SK-N-SH (cell line): ENCODE results near the gene HRH1.

Experiments
- EP300 ChIP-seq, 2 experiments: IDR thresholded peaks; 2 replicates each; pipeline versions ENCODE4 v1.4.0 to v1.6.1; 2012; ENCODE audit warnings: borderline replicate concordance in 1 of 2, low read depth in 1 of 2, low read length in 1 of 2
- GATA2 ChIP-seq: sonication (generic); formaldehyde crosslinking; IDR thresholded peaks from 2 replicates; pipeline ENCODE4 v1.5.0; 2020; ENCODE audit warnings: mild to moderate bottlenecking, missing genetic modification reagents
- NFIC ChIP-seq: IDR thresholded peaks from 2 replicates; pipeline ENCODE4 v1.4.0; 2012; ENCODE audit warnings: borderline replicate concordance
- POLR2AphosphoS5 ChIP-seq: IDR thresholded peaks from 2 replicates; pipeline ENCODE4 v1.6.1; 2012; ENCODE audit warnings: low read depth, low read length
- RAD21 ChIP-seq: IDR thresholded peaks from 2 replicates; pipeline ENCODE4 v1.6.1; 2012; ENCODE audit warnings: mild to moderate bottlenecking, low read length
- RFX5 ChIP-seq: IDR thresholded peaks from 2 replicates; pipeline ENCODE4 v1.6.1; 2012; ENCODE audit warnings: mild to moderate bottlenecking, improper control_type of control experiment, low read length
- SIN3A ChIP-seq: IDR thresholded peaks from 2 replicates; pipeline ENCODE4 v1.6.1; 2012; ENCODE audit warnings: low read depth, mild to moderate bottlenecking, low read length, moderate library complexity, borderline replicate concordance
- SMC3 ChIP-seq: IDR thresholded peaks from 2 replicates; pipeline ENCODE4 v1.6.1; 2012; ENCODE audit warnings: low read depth, low read length, improper control_type of control experiment
- TEAD4 ChIP-seq: IDR thresholded peaks from 2 replicates; pipeline ENCODE4 v1.4.0; 2012; ENCODE audit warnings: mild to moderate bottlenecking, borderline replicate concordance; ENCODE audit not compliant: insufficient read depth
- YY1 ChIP-seq: IDR thresholded peaks from 2 replicates; pipeline ENCODE4 v1.4.0; 2012; ENCODE audit warnings: low read depth, mild to moderate bottlenecking
- TF ChIP-seq, protein P1 (sequence below): fragments of 200-600 bp; sonication (generic); IDR thresholded peaks from 2 replicates; pipeline ENCODE4 v1.6.1; 2017; ENCODE audit warnings: antibody characterized with exemption, mild to moderate bottlenecking, moderate library complexity
- TF ChIP-seq, protein P2 (sequence below): IDR thresholded peaks from 2 replicates; pipeline ENCODE4 v1.4.0; 2012; ENCODE audit warnings: low read depth, borderline replicate concordance
- TF ChIP-seq, protein P3 (sequence below): IDR thresholded peaks from 2 replicates; pipeline ENCODE4 v1.6.1; 2012; ENCODE audit warnings: mild to moderate bottlenecking, low read depth, low read length, moderate library complexity

DNA sequence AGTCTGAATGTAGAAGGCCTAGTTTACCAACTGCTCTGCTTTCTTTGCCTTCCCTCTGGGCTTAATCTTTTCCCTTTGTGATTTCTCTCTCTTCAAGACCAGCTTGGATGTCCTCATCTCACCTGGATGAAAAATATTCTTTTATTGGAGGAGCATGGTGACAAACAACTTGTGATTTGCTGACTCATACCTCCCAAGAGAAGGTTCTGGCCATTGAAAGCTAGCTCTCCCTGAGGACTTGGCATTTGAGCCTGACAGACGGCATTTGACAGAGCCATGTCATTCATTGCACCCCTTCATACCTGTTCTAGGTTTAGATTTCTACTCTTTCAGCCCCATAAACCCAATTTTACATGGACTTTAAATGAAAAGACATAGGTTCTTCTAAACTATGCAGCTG lies 151.2 kb downstream of the HRH1 start:
- TF ChIP-seq, protein P1, sequence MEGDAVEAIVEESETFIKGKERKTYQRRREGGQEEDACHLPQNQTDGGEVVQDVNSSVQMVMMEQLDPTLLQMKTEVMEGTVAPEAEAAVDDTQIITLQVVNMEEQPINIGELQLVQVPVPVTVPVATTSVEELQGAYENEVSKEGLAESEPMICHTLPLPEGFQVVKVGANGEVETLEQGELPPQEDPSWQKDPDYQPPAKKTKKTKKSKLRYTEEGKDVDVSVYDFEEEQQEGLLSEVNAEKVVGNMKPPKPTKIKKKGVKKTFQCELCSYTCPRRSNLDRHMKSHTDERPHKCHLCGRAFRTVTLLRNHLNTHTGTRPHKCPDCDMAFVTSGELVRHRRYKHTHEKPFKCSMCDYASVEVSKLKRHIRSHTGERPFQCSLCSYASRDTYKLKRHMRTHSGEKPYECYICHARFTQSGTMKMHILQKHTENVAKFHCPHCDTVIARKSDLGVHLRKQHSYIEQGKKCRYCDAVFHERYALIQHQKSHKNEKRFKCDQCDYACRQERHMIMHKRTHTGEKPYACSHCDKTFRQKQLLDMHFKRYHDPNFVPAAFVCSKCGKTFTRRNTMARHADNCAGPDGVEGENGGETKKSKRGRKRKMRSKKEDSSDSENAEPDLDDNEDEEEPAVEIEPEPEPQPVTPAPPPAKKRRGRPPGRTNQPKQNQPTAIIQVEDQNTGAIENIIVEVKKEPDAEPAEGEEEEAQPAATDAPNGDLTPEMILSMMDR = no peak
- TF ChIP-seq RAD21 = no peak
- no peak for TF ChIP-seq SIN3A
- no peak for TF ChIP-seq EP300 (IDR thresholded peaks at IDR 0.05; ENCODE audit: borderline replicate concordance in 1 of 2, low read depth in 1 of 2, low read length in 1 of 2)
- no peak for TF ChIP-seq YY1
- no peak for TF ChIP-seq NFIC
- no peak for TF ChIP-seq POLR2AphosphoS5
- TF ChIP-seq GATA2 (CRISPR knock-in tag) = no peak
- TF ChIP-seq, protein P2, sequence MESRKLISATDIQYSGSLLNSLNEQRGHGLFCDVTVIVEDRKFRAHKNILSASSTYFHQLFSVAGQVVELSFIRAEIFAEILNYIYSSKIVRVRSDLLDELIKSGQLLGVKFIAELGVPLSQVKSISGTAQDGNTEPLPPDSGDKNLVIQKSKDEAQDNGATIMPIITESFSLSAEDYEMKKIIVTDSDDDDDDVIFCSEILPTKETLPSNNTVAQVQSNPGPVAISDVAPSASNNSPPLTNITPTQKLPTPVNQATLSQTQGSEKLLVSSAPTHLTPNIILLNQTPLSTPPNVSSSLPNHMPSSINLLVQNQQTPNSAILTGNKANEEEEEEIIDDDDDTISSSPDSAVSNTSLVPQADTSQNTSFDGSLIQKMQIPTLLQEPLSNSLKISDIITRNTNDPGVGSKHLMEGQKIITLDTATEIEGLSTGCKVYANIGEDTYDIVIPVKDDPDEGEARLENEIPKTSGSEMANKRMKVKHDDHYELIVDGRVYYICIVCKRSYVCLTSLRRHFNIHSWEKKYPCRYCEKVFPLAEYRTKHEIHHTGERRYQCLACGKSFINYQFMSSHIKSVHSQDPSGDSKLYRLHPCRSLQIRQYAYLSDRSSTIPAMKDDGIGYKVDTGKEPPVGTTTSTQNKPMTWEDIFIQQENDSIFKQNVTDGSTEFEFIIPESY = no peak
- TF ChIP-seq, protein P3, sequence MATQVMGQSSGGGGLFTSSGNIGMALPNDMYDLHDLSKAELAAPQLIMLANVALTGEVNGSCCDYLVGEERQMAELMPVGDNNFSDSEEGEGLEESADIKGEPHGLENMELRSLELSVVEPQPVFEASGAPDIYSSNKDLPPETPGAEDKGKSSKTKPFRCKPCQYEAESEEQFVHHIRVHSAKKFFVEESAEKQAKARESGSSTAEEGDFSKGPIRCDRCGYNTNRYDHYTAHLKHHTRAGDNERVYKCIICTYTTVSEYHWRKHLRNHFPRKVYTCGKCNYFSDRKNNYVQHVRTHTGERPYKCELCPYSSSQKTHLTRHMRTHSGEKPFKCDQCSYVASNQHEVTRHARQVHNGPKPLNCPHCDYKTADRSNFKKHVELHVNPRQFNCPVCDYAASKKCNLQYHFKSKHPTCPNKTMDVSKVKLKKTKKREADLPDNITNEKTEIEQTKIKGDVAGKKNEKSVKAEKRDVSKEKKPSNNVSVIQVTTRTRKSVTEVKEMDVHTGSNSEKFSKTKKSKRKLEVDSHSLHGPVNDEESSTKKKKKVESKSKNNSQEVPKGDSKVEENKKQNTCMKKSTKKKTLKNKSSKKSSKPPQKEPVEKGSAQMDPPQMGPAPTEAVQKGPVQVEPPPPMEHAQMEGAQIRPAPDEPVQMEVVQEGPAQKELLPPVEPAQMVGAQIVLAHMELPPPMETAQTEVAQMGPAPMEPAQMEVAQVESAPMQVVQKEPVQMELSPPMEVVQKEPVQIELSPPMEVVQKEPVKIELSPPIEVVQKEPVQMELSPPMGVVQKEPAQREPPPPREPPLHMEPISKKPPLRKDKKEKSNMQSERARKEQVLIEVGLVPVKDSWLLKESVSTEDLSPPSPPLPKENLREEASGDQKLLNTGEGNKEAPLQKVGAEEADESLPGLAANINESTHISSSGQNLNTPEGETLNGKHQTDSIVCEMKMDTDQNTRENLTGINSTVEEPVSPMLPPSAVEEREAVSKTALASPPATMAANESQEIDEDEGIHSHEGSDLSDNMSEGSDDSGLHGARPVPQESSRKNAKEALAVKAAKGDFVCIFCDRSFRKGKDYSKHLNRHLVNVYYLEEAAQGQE = no peak
- TF ChIP-seq RFX5 = no peak
- TF ChIP-seq SMC3 = no peak
- no peak for TF ChIP-seq TEAD4
